ENCODE measurements around the gene TBC1D8. TPM values are rescaled to one million over a fixed set of nuclear protein-coding genes. Genes with fewer than 3 reads are reported as not detected.

Gene TBC1D8
- 10 to 100 TPM; 16.7 to 44.0 (median 19.7) TPM for total RNA-seq

GRCh38 chr2:101151146-101151858, at the start of gene TBC1D8:
Gene TBC1D8 (minus strand): TSS chr2:101151382. CDS start chr2:101151253, 129 bp downstream.
- DNase-seq = peak; percentile 85 to 90
- H3K4me1 ChIP-seq = peaks cover 3 to 15% of the 10 kb centered on the region in 2 donors
- peak within 1 kb of the TSS; percentile 91 to 94 for H3K4me3 ChIP-seq
- no peaks in the 10 kb centered on the region for H3K36me3 ChIP-seq
- intact Hi-C loops (cut with DNase I; ENCODE audit: low total_unique reads) = loop anchor here (5.0 to 10.0 kb wide), 2 partner anchors 117 to 149 kb away; partner anchors contain the start of gene RPL31
- TF ChIP-seq POLR2A (IDR thresholded peaks at IDR 0.05) = peak; percentile 90 to 93
- peak in 2 of 4 experiments; percentile 3 to 21 for TF ChIP-seq CTCF (IDR thresholded peaks at IDR 0.05)
- H3K9me3 ChIP-seq = no peaks in the 10 kb centered on the region
- peak within 1 kb of the TSS; percentile 88 to 91 for H3K27ac ChIP-seq
- no peaks in the 10 kb centered on the region for H3K27me3 ChIP-seq

- DNase-seq = no peak
- Histone ChIP-seq H3K27me3 (no peaks in the 10 kb centered on the region), H3K27ac (no peak overlapping the region), H3K4me1 (no peaks in the 10 kb centered on the region), H3K9me3 (no peaks in the 10 kb centered on the region), H3K4me3 (no peak overlapping the region), H3K36me3 (no peaks in the 10 kb centered on the region)
- TF ChIP-seq CTCF (IDR thresholded peaks at IDR 0.05) (no peak), POLR2A (IDR thresholded peaks at IDR 0.05) (no peak)
- intact Hi-C loops (cut with DNase I; ENCODE audit: low total_unique reads) = no loop called here
These were observed 49.5 kb upstream of the TBC1D8 start for GRCh38 chr2:101200676-101201075.

- Histone ChIP-seq H3K4me1 (no peaks in the 10 kb centered on the region), H3K4me3 (no peak overlapping the region), H3K27me3 (no peaks in the 10 kb centered on the region), H3K36me3 (no peaks in the 10 kb centered on the region), H3K9me3 (no peaks in the 10 kb centered on the region), H3K27ac (no peak overlapping the region)
- TF ChIP-seq CTCF (IDR thresholded peaks at IDR 0.05) (no peak), POLR2A (IDR thresholded peaks at IDR 0.05) (no peak)
- intact Hi-C loops (cut with DNase I; ENCODE audit: low total_unique reads) = no loop called here
- no peak for DNase-seq
These were observed 48.1 kb upstream of the TBC1D8 start for GRCh38 chr2:101199251-101199791.

- intact Hi-C loops (cut with DNase I; ENCODE audit: low total_unique reads) = no loop called here
- H3K27ac ChIP-seq = no peak overlapping the region
- H3K9me3 ChIP-seq = no peaks in the 10 kb centered on the region
- no peaks in the 10 kb centered on the region for H3K27me3 ChIP-seq
- TF ChIP-seq CTCF (IDR thresholded peaks at IDR 0.05) (no peak), POLR2A (IDR thresholded peaks at IDR 0.05) (no peak)
- no peak for DNase-seq
- H3K36me3 ChIP-seq = no peaks in the 10 kb centered on the region
- no peak overlapping the region for H3K4me3 ChIP-seq
- H3K4me1 ChIP-seq = no peaks in the 10 kb centered on the region
These were observed 46.6 kb upstream of the TBC1D8 start for GRCh38 chr2:101197814-101198213.

GRCh38 chr2:101197215-101197745, 46.1 kb upstream of the TBC1D8 start:
- H3K4me1 ChIP-seq = no peaks in the 10 kb centered on the region
- TF ChIP-seq CTCF (IDR thresholded peaks at IDR 0.05) = no peak
- no peak for TF ChIP-seq POLR2A (IDR thresholded peaks at IDR 0.05)
- H3K27ac ChIP-seq = no peak overlapping the region
- no peaks in the 10 kb centered on the region for H3K27me3 ChIP-seq
- DNase-seq = no peak
- no peak overlapping the region for H3K4me3 ChIP-seq
- H3K36me3 ChIP-seq = no peaks in the 10 kb centered on the region
- H3K9me3 ChIP-seq = no peaks in the 10 kb centered on the region
- intact Hi-C loops (cut with DNase I; ENCODE audit: low total_unique reads) = no loop called here
